HG03469 (cell line): ENCODE results near the gene GBF1.
"Not testable (repeated sequence)": the region's sequence is repeated elsewhere in the genome, so short reads cannot be mapped to it uniquely, and the experiment has no call there.

Experiments used
- ATAC-seq: cut with Tn5 transposase; IDR thresholded peaks from one replicate; pipeline ENCODE4 v1.9.1; 2021; ENCODE audit warnings: mild to moderate bottlenecking, moderate library complexity, moderate number of reproducible peaks; ENCODE audit not compliant: unreplicated experiment

GBF1 gene

GRCh38 chr10:102233997-102234396 is 11.3 kb upstream of the GBF1 start:
- no peak for ATAC-seq

GRCh38 chr10:102234888-102235597 is 10.3 kb upstream of the GBF1 start:
- ATAC-seq: no peak

- no peak for ATAC-seq
Observed at GRCh38 chr10:102235598-102235920, 9.8 kb upstream of the GBF1 start.

- ATAC-seq: no peak
Observed at GRCh38 chr10:102236006-102236405, 9.3 kb upstream of the GBF1 start.

GRCh38 chr10:102237711-102238252 is 7.5 kb upstream of the GBF1 start:
- no peak for ATAC-seq

GRCh38 chr10:102240467-102241031 is 4.8 kb upstream of the GBF1 start:
- no peak for ATAC-seq

GRCh38 chr10:102241032-102241443 is 4.3 kb upstream of the GBF1 start:
- no peak for ATAC-seq

GRCh38 chr10:102241444-102242117 is 3.8 kb upstream of the GBF1 start, which contains the start of gene PITX3:
Gene PITX3, minus strand, starts transcription at chr10:102241512. Its CDS starts 9,432 bp downstream, at chr10:102232080.
- ATAC-seq: peak; percentile 27

GRCh38 chr10:102242118-102242485 is 3.2 kb upstream of the GBF1 start:
- no peak for ATAC-seq

GRCh38 chr10:102243309-102243708 is 2.0 kb upstream of the GBF1 start:
- ATAC-seq: no peak

GRCh38 chr10:102245932-102246251 is 560 bp downstream of the GBF1 start:
- ATAC-seq: no peak

GRCh38 chr10:102246261-102246660 is 929 bp downstream of the GBF1 start:
- ATAC-seq: no peak

- no peak for ATAC-seq
Observed at GRCh38 chr10:102247734-102248133, 2.4 kb downstream of the GBF1 start.

GRCh38 chr10:102252508-102252907 is 7.2 kb downstream of the GBF1 start:
- not testable (repeated sequence) for ATAC-seq

GRCh38 chr10:102254426-102254825 is 9.1 kb downstream of the GBF1 start:
- ATAC-seq: no peak

GRCh38 chr10:102255404-102255803 is 10.1 kb downstream of the GBF1 start:
- no peak for ATAC-seq

GRCh38 chr10:102261196-102261595 is 15.9 kb downstream of the GBF1 start:
- no peak for ATAC-seq

- ATAC-seq: no peak
Observed at GRCh38 chr10:102261842-102262241, 16.5 kb downstream of the GBF1 start.

GRCh38 chr10:102262744-102263370 is 17.5 kb downstream of the GBF1 start:
- ATAC-seq: no peak

GRCh38 chr10:102264371-102264770 is 19.0 kb downstream of the GBF1 start:
- no peak for ATAC-seq

- ATAC-seq: no peak
Observed at GRCh38 chr10:102266670-102267069, 21.3 kb downstream of the GBF1 start.

- ATAC-seq: no peak
Observed at GRCh38 chr10:102267748-102268147, 22.4 kb downstream of the GBF1 start.
